K562 (cell line): ENCODE measurements around the gene DNAJA1. TPM values are rescaled to one million over a fixed set of nuclear protein-coding genes. Genes with fewer than 3 reads are reported as not detected.

ENCODE experiments used
- ARID1B ChIP-seq: fragments of 450-650 bp; IDR thresholded peaks from 2 replicates; pipeline ENCODE4 v1.6.1; 2016; ENCODE audit warnings: antibody characterized with exemption, mild to moderate bottlenecking, inconsistent platforms
- ATF7 ChIP-seq: fragments of 450-650 bp; IDR thresholded peaks from 2 replicates; pipeline ENCODE4 v1.7.1; 2014; ENCODE audit warnings: mild to moderate bottlenecking, moderate library complexity
- CHD2 ChIP-seq: IDR thresholded peaks from 2 replicates; pipeline ENCODE4 v1.6.1; 2011; ENCODE audit warnings: low read depth, low read length
- DDX20 ChIP-seq: fragments of 450-650 bp; IDR thresholded peaks from 2 replicates; pipeline ENCODE4 v1.6.1; 2016; ENCODE audit warnings: missing genetic modification characterization, low read depth, mild to moderate bottlenecking, missing compliant biosample characterization, moderate library complexity
- FUS ChIP-seq: fragments of 200-400 bp; formaldehyde crosslinking; optimal IDR thresholded peaks from 2 replicates; pipeline ENCODE3; 2017; ENCODE audit warnings: low read depth, low read length
- HCFC1 ChIP-seq: IDR thresholded peaks from 2 replicates; pipeline ENCODE4 v1.6.1; 2012; ENCODE audit warnings: low read depth, low read length, improper control_type of control experiment
- KLF16 ChIP-seq: IDR thresholded peaks from 2 replicates; pipeline ENCODE4 v1.6.1; 2016; ENCODE audit warnings: antibody characterized with exemption
- MTF1 ChIP-seq: fragments of 250-450 bp; sonication (Bioruptor Pico); IDR thresholded peaks from 2 replicates; pipeline ENCODE4 v1.9.0; 2021; ENCODE audit warnings: moderate library complexity, mild to moderate bottlenecking, inconsistent platforms, borderline replicate concordance
- NCOA2 ChIP-seq, 2 experiments: fragments of 450-650 bp; IDR thresholded peaks; 2 replicates each; pipeline ENCODE4 v1.6.1; 2018; ENCODE audit warnings: mild to moderate bottlenecking in 2 of 2, moderate library complexity in 1 of 2; ENCODE audit not compliant: partially characterized antibody in 2 of 2
- NFIC ChIP-seq: fragments of 450-650 bp; IDR thresholded peaks from 2 replicates; pipeline ENCODE4 v1.6.1; 2017; ENCODE audit warnings: mild to moderate bottlenecking, inconsistent platforms
- NR2C2 ChIP-seq, 2 experiments: fragments of 200-800 bp in 1 of 2; sonication (Bioruptor generic) in 1 of 2; sonication (generic) in 1 of 2; formaldehyde crosslinking in 1 of 2; IDR thresholded peaks; 2 replicates each; pipeline versions ENCODE4 v1.6.1 to v1.8.0; 2016 to 2022; ENCODE audit warnings: mild to moderate bottlenecking in 1 of 2, missing compliant biosample characterization in 1 of 2, missing genetic modification characterization in 1 of 2, missing genetic modification reagents in 1 of 2
- NR3C1 ChIP-seq: sonication (generic); formaldehyde crosslinking; IDR thresholded peaks from 2 replicates; pipeline ENCODE4 v1.8.1; 2022; ENCODE audit warnings: missing genetic modification reagents
- NR4A1 ChIP-seq, 2 experiments: fragments of 250-450 bp in 1 of 2; fragments of 450-650 bp in 1 of 2; sonication (Bioruptor Pico) in 1 of 2; IDR thresholded peaks; 2 replicates each; pipeline versions ENCODE4 v1.4.0 to v1.6.1; 2016 to 2020; ENCODE audit warnings: mild to moderate bottlenecking in 2 of 2, missing compliant biosample characterization in 1 of 2, missing genetic modification characterization in 1 of 2, moderate library complexity in 1 of 2
- PURB ChIP-seq: sonication (generic); formaldehyde crosslinking; IDR thresholded peaks from 2 replicates; pipeline ENCODE4 v1.9.0; 2021; ENCODE audit warnings: low read depth, mild to moderate bottlenecking, missing genetic modification reagents
- RCOR1 ChIP-seq, 2 experiments: IDR thresholded peaks; 2 replicates each; pipeline ENCODE4 v1.6.1; 2012; ENCODE audit warnings: low read depth in 2 of 2, low read length in 2 of 2, borderline replicate concordance in 1 of 2, improper control_type of control experiment in 1 of 2
- TGIF2 ChIP-seq: sonication (generic); formaldehyde crosslinking; IDR thresholded peaks from 2 replicates; pipeline ENCODE4 v1.8.1; 2022; ENCODE audit warnings: mild to moderate bottlenecking, missing genetic modification reagents, moderate library complexity
- TRIM28 ChIP-seq: fragments of 450-650 bp; IDR thresholded peaks from 2 replicates; pipeline ENCODE4 v1.6.1; 2017
- ZFPM2 ChIP-seq: fragments of 250-450 bp; sonication (Bioruptor Pico); IDR thresholded peaks from 2 replicates; pipeline ENCODE4 v1.5.1; 2022; ENCODE audit warnings: mild to moderate bottlenecking
- ZNF217 ChIP-seq: sonication (generic); formaldehyde crosslinking; IDR thresholded peaks from 2 replicates; pipeline ENCODE4 v1.8.0; 2022; ENCODE audit warnings: mild to moderate bottlenecking, missing genetic modification reagents
- ZNF239 ChIP-seq: fragments of 250-450 bp; sonication (Bioruptor Pico); IDR thresholded peaks from 2 replicates; pipeline ENCODE4 v1.4.0; 2020; ENCODE audit warnings: mild to moderate bottlenecking
- ZNF695 ChIP-seq: fragments of 450-650 bp; formaldehyde crosslinking; IDR thresholded peaks from 2 replicates; pipeline ENCODE4 v1.4.0; 2020; ENCODE audit warnings: mild to moderate bottlenecking, moderate library complexity
- polyA plus RNA-seq, 8 experiments: library from polyadenylated mRNA; depleted of rRNA in 4 of 8; stranded (reverse) in 5 of 8; unstranded in 3 of 8; fragments of >200 nt; fragmentation: Nextera tagmentation in 2 of 8; fragmentation: Illumina TruSeq in 1 of 8; extraction: Ambion mirVana in 2 of 8; extraction: Trizol in 1 of 8; gene quantifications; 2 replicates each; pipeline versions ENCODE4 v1.2.1 to v1.2.3, GENCODE V29; 2011 to 2014; ENCODE audit warnings: inconsistent platforms in 1 of 8, missing spikeins in 1 of 8
- total RNA-seq, 7 experiments: library from RNA; depleted of rRNA in 6 of 7; stranded (reverse); fragments of >200 nt in 6 of 7; fragmentation: Illumina TruSeq in 2 of 7; extraction: Trizol in 2 of 7; gene quantifications; 2 replicates each; pipeline versions ENCODE4 v1.2.1 to v1.2.3, GENCODE V29; 2011 to 2021; ENCODE audit warnings: low replicate concordance in 1 of 7
- TF ChIP-seq, protein P1 (sequence below): fragments of 250-450 bp; sonication (Bioruptor Pico); IDR thresholded peaks from 2 replicates; pipeline ENCODE4 v1.4.0; 2020; ENCODE audit warnings: mild to moderate bottlenecking, moderate library complexity
- TF ChIP-seq, protein P2 (sequence below): sonication (generic); formaldehyde crosslinking; IDR thresholded peaks from 2 replicates; pipeline ENCODE4 v1.8.0; 2022; ENCODE audit warnings: missing genetic modification reagents, mild to moderate bottlenecking, moderate library complexity, borderline replicate concordance
- TF ChIP-seq, protein P3 (sequence below): fragments of 250-450 bp; sonication (Bioruptor Pico); IDR thresholded peaks from 2 replicates; pipeline ENCODE4 v1.4.0; 2020; ENCODE audit warnings: mild to moderate bottlenecking, moderate library complexity, borderline replicate concordance

Gene DNAJA1
- total and polyA plus RNA-seq, 9 of the 15 experiments (the other 6 are each of a cell fraction or from before 2014, with no cell fraction given) = 109 to 359 (median 175) TPM

DNA sequence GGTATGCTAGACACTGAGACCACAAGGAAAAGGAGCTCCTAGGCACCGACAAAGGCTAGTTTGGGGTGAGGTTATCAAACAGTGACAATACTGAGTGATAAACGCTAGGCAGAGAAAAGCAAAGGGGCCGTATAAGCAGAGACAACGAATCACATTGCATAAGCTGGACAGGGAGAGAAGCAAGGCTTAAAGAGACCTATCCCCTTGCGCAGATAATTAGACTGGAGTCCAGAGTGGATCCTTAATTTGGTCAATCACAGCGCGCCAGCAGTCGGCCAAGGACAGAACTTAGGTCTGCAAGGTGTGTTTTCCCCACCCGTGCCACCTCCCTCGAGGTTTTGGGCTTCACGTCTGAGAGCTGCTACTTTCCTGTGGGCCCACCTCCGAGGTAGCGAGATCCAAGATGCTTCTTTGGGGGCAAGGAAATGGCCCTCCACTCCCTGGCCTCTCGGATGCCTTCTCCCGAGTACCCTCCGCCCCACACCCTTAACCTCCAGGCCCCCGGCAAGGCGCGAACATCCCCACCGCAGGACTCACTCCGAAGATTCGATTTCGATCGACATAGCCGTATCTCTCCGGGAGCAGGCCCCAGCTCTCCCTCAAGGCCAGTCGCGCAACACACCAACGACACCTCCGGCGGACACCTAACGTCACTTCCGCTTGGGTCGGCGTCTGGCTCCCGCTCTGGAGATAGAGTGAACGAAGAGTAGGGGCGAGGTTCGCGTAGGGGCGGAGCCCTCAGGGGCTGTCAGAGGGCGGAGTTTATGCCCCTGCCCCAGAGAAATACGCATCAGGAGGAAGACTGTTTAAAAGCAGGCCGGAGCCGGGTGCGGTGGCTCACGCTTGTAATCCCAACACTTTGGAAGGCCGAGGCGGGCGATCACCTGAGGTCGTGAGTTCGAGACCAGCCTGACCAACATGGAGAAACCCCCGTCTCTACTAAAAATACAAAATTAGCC, 51.3 kb downstream of the DNAJA1 start, which contains the start of gene SMU1 (continued):
- TF ChIP-seq NCOA2 (IDR thresholded peaks at IDR 0.05; ENCODE audit: partially characterized antibody in 2 of 2) (no peak), TGIF2 (no peak), DDX20 (tag) (no peak), NFIC (no peak), NR2C2 (CRISPR knock-in tag; IDR thresholded peaks at IDR 0.05) (no peak), NR2C2 (tag; IDR thresholded peaks at IDR 0.05) (peak; percentile 50; the same call in 1 of the 2 replicates), RCOR1 (IDR thresholded peaks at IDR 0.05; ENCODE audit: borderline replicate concordance in 1 of 2, low read depth in 2 of 2, low read length in 2 of 2) (peak in 1 of 2 experiments; percentile 33; a peak in 1 of 4 replicates), NR4A1 (CRISPR knock-in tag; IDR thresholded peaks at IDR 0.05) (no peak), NR4A1 (tag; IDR thresholded peaks at IDR 0.05) (no peak), KLF16 (no peak), ZNF695 (CRISPR knock-in tag) (no peak), PURB (no peak), NR3C1 (CRISPR knock-in tag) (no peak), FUS (no peak), ZNF217 (CRISPR knock-in tag) (no peak), ARID1B (no peak), ATF7 (peak; percentile 83), MTF1 (CRISPR knock-in tag) (no peak), ZNF239 (CRISPR knock-in tag) (no peak), ZFPM2 (CRISPR knock-in tag) (no peak), CHD2 (no peak), TRIM28 (peak; percentile 91), HCFC1 (peak; percentile 82)
- TF ChIP-seq, protein P1, sequence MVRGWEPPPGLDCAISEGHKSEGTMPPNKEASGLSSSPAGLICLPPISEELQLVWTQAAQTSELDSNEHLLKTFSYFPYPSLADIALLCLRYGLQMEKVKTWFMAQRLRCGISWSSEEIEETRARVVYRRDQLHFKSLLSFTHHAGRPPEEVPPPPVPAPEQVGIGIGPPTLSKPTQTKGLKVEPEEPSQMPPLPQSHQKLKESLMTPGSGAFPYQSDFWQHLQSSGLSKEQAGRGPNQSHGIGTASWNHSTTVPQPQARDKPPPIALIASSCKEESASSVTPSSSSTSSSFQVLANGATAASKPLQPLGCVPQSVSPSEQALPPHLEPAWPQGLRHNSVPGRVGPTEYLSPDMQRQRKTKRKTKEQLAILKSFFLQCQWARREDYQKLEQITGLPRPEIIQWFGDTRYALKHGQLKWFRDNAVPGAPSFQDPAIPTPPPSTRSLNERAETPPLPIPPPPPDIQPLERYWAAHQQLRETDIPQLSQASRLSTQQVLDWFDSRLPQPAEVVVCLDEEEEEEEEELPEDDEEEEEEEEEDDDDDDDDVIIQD (CRISPR knock-in tag) = no peak
- TF ChIP-seq, protein P2, sequence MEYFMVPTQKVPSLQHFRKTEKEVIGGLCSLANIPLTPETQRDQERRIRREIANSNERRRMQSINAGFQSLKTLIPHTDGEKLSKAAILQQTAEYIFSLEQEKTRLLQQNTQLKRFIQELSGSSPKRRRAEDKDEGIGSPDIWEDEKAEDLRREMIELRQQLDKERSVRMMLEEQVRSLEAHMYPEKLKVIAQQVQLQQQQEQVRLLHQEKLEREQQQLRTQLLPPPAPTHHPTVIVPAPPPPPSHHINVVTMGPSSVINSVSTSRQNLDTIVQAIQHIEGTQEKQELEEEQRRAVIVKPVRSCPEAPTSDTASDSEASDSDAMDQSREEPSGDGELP = peak; percentile 79; the same call in 1 of the 2 replicates
- TF ChIP-seq, protein P3, sequence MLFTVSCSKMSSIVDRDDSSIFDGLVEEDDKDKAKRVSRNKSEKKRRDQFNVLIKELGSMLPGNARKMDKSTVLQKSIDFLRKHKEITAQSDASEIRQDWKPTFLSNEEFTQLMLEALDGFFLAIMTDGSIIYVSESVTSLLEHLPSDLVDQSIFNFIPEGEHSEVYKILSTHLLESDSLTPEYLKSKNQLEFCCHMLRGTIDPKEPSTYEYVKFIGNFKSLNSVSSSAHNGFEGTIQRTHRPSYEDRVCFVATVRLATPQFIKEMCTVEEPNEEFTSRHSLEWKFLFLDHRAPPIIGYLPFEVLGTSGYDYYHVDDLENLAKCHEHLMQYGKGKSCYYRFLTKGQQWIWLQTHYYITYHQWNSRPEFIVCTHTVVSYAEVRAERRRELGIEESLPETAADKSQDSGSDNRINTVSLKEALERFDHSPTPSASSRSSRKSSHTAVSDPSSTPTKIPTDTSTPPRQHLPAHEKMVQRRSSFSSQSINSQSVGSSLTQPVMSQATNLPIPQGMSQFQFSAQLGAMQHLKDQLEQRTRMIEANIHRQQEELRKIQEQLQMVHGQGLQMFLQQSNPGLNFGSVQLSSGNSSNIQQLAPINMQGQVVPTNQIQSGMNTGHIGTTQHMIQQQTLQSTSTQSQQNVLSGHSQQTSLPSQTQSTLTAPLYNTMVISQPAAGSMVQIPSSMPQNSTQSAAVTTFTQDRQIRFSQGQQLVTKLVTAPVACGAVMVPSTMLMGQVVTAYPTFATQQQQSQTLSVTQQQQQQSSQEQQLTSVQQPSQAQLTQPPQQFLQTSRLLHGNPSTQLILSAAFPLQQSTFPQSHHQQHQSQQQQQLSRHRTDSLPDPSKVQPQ = no peak
